ENCODE results near the gene SMIM3.
"Not testable (repeated sequence)": the region's sequence is repeated elsewhere in the genome, so short reads cannot be mapped to it uniquely, and the experiment has no call there.

Gene SMIM3, protein sequence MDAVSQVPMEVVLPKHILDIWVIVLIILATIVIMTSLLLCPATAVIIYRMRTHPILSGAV

DNA sequence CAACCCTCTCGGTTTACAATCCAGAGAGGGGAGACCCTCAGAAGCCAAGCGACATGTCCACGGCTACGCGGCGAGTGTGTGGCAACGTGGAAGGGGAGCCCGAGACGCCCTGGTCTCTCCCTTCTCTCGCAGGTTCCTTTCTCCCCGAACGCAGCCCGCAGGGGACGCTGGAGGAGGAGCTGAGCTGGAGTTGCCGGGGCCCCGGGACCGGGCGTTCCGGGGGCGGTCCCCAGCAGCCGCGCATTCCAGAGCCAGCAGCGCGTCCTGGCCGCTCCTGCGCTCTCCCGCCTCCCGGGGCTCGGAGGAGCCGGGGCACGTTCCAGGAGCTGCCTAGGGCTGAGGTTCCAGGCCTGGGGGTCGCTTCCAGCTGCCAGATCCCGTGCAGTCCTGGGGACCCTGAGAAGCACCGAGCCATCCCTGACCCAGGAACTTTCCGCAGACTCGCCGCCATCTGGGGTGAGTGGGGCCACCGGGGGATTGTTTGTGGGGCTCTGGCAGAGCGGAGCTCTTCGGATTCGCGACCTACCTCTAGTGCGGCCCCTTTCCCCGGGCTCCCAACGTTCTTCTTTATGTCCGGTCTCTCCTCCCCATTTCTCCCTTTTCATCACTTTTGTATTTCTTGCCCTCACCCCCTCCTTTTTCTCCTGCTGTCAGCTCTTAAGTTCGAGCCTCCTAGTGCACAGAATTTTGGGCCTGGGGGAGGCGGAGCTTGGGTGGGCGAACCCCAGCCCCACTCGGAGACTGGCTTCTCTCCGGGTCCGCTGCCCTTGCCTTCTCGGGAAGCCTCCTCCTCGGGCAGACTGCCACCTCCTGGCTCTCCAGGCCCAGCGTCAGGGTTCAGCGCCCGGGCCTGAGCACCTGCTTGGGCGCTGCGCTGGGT is at the start of gene SMIM3:
Gene SMIM3, plus strand, starts transcription at position 241 of the 880 bp plus-strand sequence. CDS start 16,684 bp downstream, outside the sequence.
- peak; percentile 70 to 76 for DNase-seq

DNA sequence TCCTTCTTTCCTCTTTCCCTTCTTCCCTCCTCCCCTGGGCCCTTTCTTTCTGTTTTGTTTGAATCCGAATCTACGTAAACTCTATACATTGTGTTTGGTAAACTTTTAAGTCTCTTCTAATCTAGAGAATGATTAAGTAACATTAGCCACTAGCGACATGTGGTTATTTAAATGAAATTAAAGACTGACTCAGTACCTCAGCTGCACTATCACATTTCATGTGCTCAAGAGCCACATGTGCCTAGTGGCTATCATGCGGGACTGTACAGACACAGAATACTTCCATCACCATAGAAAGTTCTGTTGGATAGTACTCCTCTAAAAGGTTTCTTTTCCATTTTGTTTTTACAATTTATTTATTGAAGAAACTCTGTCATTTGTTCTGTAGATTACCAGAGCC is 48.7 kb upstream of the SMIM3 start:
- DNase-seq: no peak

DNA sequence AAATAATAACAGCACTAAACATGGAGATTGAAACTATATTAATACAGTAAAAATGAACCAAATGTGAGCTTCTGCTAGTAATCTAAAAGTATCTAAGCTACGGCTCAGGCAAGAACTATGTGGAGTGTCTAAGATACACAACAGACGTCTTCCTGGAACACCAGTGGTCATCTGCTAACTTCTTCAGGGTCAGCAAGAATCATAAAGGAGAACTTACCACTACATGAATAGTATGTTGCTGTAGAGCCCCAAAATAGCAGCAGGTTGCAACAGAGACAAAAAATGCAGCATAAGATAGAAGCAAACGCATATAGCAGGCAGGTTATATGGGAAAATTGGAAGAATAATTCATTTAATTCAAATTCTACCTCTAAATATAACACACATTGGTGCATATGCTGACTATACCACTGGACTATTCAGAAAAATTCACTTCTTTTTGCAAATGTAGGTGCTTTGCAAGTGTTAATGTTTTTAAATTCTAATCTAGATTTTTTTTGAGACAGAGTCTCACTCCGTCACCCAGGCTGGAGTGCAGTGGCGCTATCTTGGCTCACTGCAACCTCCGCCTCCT is 46.8 kb upstream of the SMIM3 start:
- DNase-seq: no peak

DNA sequence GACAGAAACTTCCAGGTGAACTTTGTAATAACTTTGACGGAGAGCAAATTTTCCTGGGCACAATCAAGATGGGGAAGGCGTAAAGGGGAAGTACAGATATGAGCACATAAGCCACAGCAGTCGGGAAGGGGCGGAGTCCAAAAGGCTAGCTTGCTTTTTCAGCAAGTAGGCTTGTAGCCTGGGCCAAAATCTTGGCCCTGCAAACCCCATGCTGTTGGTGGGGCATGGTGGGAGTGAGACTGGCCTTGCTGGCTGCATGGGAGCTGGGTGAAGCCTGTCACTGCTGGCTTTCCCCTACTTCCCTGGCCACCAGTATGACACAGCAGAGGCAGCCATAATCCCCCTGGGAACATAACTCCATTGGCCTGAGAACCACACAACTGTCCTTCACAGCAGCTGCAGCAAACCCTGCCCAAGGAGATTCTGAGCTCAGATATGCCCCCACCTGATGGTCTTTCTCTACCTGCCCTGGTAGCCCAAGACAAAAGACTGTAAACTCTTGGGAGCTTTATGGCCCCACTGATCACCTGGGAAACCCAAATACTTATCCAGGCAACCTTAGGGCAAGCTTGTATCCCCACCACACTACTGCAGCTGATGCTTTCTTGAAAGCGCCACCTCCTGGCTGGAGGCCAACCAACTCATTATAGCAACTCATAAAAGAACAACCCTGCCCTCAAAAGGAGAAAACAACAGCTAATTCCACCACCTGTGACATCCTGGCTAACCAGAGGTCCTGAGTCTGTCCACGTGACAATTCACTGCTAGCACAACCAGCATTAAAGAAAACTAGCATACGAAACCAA is 43.8 kb upstream of the SMIM3 start:
- DNase-seq: peak in 1 of 2 donors; percentile 22

DNA sequence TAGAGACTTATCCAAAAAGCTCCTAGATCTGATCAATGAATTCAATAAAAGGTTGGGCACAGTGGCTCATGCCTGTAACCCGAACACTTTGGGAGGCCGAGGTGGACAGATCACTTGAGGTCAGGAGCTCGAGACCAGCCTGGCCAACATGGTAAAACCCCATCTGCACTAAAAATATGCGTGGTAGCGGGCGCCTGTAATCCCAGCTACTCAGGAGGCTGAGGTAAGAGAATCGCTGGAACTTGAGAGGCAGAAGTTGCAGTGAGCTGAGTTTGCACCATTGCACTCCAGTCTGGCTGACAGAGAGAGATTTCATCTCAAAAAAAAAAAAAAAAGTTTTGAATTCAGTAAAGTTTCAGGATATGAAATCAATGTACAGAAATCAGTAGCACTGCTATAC is 39.7 kb upstream of the SMIM3 start:
- DNase-seq: no peak

DNA sequence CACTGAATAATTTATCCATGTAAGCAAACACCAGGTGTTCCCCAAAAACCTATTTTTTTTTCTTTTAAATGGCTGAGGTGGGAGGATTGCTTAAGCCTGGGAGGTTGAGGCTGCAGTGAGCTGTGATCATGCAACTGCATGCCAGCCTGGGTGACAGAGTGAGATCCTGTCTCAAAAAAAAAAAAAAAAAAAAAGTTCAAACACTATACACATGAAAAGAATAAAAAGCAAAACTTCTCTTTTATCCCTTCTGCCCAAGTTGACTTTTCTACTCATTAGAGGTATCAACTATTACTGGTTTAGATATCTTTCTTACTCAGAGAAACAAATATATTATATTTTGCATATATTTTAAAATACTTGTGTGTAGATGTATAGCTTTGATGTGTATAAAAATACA is 37.6 kb upstream of the SMIM3 start:
- DNase-seq: no peak

DNA sequence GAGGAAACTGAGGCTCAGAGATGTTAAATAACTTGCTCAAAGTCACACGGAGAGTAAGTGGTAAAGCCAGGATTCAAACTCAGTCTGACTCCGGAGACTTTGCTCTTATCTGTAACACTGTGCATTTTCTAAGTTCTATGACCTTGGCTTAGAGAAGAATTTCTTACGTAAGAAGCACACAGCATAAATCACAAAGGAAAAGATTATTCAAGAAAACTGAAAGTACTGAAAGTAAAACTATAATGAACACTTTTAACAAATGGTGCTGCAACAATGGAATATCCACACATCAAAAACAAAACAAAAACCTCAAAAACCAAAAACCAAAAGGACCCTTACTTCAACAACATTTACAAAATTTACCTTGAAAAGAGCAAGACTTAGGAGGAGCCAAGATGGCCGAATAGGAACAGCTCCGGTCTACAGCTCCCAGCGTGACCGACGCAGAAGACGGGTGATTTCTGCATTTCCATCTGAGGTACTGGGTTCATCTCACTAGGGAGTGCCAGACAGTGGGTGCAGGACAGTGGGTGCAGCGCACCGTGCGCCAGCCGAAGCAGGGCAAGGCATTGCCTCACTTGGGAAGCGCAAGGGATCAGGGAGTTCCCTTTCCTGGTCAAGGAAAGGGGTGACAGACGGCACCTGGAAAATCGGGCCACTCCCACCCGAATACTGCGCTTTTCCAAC is 36.0 kb upstream of the SMIM3 start:
- not testable (repeated sequence) for DNase-seq

DNA sequence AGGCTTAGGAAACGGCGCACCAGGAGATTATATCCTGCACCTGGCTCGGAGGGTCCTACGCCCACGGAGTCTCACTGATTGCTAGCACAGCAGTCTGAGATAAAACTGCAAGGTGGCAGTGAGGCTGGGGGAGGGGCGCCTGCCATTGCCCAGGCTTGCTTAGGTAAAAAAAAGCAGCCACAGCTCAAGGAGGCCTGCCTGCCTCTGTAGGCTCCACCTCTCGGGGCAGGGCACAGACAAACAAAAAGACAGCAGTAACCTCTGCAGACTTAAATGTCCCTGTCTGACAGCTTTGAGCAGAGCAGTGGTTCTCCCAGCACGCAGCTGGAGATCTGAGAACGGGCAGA is 35.4 kb upstream of the SMIM3 start:
- DNase-seq: not testable (repeated sequence)

DNA sequence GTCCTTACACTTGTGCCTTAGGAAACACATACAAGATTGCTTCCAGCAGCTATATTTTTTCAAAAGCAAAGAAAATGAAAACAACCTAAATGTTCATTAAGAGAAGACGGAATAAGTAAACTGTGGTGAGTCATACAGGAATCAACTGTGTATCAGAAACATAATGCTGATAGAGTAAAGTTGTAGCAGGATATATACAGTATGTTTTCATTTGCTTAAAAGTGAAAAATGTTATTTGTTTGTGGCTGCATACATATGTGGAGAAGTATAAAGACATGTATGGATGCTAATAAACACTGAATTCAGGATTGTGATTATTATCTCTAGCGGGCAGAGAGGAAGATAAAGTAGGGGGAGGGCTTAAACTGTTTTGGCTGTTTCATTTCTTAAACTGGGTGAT is 28.1 kb upstream of the SMIM3 start:
- DNase-seq: no peak

DNA sequence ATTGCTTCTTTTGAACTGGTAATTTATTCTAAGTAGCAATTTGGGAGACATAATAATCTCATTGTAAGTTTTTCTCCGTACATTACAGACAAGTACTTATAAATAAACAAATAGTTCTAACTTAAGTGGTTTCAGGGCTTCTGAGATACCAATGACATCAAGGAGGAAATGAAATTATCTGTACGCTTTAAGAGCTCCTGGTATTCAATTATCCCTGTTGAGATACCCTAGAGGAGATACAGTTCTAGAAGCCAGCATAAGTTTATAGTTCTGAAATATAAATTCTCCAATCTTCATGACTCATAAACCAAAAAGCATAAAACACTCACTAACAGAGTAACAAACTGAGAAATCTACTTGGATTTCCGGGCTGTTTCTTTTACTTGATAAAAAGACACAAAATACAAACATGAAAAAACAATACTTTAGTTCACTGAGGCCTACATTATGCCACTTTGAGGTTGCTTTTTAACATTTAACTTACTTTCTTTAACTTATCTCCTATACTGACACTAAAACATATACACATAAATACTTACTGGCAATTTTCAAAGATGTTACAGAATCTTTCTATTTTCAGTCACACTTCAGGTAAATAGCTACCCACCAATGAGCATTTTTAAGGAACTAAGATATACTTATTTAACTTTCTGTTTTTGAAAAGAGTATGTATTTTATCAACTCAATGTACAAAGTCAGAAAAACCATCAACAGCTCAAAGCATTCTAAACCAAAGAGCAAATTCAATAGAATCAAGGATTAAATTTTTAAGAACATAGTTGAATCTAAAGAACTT is 27.3 kb upstream of the SMIM3 start:
- no peak for DNase-seq

DNA sequence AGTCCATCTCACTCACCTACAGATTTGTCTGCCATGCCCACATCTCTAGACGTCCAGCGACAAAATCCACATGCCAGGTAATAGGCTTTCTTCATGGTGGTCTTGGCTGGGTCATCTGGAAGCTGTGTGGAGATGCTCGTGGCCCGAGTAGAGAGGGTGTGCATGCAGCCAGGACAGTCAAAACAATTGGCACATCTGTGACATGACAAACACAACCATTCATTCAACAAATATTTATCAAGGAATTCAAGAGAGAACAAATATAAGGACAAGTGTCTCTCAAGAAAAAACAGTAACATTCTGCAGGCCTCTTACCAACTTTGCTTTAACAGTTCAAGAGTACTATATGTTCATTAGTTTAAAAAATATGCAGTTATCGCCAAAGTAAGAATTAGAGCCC is 25.1 kb upstream of the SMIM3 start:
- no peak for DNase-seq

DNA sequence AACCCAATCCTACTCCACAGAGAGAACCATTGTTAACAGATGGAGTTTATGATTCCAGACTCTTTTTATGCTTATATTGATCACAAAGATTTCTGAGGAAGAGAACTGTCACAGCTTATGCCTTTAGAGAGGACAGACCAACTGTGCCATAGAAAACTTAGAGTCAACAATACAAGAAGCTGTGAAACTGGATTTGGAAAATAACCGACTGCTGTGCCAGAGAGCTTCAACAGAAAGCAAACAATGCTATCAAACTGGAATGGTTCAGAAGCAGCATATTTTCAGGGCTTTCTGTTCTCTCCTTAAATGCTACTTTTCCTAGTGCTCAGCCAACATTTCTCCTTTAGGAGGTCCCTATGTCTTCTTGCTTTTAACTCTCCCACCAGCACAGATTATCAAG is 24.7 kb upstream of the SMIM3 start:
- DNase-seq: no peak

DNA sequence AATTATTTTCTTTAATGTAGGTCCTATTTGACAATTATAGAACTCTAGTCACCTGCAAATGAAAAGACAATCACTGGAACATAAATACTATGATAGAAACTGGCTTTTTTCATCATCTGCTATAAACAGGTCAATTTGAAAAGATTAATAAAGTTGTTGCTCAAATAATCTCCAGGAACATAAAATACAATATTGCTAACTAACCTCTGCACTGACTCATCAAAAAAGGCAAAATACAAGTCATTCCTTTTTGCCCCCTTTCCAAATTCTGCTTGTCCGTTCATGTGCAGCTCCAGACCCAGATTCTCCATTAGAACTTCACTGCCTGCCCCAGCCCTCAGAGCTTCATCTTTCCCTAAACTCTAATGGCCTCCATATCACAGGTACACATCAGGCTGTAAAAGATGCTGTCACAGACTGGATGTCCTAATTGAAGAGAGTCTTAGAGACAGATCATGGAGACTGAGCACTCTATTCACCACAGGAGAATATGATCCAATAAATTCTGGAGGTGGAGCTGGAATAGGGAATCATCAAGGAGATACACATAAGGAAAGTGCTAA is 21.4 kb upstream of the SMIM3 start:
- DNase-seq: no peak

DNA sequence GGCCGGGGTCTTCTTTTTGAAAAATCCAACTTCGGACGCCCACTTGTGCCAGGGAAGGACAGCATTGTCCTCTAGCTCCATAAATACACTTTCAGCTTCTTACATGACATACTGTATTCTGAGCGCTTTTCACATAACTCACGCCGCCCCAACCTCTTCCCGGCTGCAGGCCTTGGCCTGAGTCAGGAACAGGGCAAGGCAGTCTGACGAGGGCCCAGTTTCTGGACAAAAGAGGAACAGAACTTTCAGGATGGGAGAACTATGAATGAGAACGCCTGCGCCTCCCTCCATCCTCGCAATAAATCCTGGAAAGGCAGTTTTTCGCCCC is 20.4 kb upstream of the SMIM3 start:
- no peak for DNase-seq

DNA sequence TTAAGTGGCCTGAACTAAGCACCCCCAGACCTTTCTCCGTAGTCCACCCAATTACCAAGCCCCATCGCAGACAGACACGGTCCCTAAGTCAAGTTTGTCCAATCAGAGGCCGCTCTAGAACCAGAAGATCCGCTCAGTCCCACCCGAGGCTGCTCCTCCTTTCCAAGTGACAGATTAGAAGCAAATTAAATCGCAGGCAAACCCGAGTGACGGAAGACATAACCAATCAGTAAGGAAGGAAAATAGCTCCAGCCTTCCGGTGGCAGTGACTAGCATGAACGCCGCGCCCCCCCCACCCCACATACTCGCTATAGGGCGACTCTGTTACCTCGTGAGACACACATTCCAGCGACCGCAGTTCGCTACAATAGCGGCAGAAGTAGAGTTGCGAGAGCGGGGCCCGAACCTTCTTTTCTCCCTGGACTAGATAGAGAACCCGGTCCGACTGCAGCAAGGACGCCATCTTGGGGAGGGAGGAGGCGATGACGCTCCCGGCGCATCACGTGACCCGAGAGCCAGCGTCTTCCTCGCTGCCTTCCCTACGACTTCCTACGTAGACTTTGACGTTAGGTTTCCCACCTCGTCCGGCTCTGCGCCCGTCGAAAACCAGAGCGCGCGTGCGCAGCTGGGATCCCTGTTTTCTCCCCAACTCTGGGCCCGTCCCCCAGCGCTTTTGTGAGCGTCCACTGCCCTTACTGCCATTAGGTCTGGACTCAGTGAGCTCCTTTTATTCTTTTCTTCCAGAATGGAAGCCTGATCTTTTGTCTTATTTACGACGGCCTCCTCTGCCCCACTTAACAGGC is 19.8 kb upstream of the SMIM3 start, which contains the start of gene DCTN4:
Gene DCTN4, minus strand, starts transcription at position 487 of the 803 bp plus-strand sequence. Its CDS starts 24 bp downstream, at position 463.
- DNase-seq: peak; percentile 93 to 94

DNA sequence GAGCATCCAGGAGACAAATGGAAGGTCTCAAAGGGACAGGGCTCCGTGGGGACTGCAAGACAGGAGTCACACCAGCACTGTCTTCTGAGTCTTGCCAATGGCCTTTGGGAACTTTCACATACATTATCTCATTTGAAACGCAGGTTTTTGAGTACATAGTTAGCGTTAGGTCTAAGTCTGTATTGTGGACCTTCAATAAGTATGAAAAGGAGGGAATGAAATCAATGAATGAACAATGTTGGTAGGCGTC is 19.3 kb upstream of the SMIM3 start:
- no peak for DNase-seq

DNA sequence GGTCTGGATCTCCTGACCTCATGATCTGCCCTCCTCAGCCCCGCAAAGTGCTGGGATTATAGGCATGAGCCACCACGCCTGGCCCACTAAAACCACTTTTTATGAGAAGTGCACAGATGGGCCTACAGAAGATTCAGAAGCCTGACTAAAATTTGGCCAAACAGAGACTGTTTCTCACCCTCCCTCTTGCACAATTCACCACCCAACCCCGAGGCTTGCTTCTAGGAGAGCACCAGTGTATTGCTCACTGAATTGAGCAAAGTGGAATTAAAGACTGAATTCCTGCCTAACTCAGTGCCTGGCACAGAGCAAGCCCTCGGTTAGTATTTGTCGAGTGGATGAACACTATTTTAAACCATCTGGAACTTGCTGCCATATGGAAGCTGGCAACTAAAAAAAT is 16.3 kb upstream of the SMIM3 start:
- DNase-seq: no peak

DNA sequence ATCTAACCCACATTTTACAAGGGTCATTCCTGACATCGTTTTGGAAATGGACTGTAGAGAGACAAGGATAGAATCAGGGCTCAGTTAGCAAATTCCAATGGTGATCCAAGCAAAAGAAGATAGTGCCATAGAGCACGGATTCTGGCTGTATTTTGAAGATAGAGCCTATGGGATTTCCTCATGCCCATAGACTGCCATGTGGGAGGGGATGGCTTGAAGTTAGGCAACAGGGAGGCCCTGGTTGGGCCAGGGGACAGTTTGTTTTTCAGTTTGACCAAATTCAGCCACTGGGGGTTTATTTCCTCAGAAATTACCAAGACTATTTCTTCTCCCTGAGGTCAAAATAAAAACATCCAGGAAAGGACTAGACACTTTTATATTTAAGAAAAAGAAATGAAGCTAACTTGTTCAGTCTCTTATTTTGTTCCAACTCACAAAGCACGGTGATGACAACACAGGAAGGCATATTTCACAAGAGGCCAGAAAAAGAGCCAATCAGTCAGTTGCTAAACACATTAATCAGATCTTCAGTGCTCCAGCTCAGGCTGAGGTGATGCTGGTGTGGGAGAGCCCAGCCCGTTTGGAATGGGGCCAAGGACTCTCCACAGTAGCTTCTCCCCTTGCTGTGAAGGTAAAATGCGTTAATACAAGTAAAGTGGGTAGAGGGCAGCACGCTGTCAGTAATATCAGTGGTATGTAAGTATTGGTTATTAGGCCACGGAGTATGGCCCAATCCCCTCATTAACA is 15.4 kb upstream of the SMIM3 start:
- no peak for DNase-seq

DNA sequence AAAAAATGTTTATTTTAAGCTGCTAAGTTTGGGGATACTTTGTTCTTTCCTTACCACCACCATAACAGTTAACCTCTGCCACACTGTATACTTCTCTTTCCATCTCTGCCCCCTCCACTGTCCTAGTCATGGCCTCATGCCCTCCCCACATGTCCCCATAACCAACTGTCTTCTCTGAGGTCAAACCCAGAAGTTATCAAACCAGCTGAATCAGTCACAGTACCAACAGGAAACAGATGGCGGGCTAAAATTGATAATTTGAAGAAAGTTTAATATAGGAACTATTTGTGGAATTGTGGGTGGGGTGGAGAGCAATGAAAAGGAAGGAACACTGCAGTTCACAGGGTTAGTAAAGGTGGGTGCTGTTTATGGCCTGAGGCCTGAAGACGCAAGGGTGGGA is 14.0 kb upstream of the SMIM3 start:
- DNase-seq: no peak

DNA sequence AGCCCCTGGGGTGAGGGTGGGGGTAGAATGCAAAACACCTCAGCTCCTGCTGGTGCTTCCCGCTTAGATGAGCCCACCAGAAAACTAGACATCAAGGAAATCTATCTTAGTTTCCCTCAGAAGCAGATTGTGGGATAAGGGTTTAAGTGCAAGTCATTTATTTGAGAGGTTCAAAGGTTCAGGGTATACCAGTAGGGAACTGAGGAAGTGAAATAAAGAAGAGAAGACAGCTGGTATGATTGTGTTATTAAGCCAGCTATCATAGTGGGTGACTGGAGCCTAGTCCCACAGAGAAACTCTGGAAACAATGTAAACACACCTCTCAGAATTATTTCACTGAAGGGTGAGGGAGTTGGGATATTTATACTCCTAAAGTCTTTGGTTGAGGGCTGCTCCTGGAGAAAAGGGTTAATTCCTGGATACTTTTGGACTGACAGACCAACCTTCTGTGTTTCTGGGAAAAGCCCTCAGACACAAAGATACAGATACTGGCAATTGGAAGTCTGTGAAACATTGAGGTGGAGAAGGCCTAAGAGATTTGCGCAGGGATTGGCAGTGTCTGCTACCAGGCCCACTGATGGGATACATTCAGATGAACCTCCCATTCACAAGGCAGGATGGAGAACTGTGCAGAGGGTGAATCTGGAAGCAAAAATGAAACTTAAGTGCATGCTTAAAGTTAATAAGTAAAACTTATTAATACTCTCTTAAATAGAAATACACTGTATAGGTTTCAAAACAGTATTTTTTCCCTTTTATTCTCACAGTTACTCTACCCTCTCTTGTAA is 13.4 kb upstream of the SMIM3 start:
- DNase-seq: no peak
